A673 (cell line): ENCODE measurements around the gene CD72. TPM values are rescaled to one million over a fixed set of nuclear protein-coding genes. Genes with fewer than 3 reads are reported as not detected.

Source experiments
- BruUV-seq: library from RNA; stranded (reverse); fragments of 400-500 nt; replicated peaks from 2 replicates; lab custom pipeline; 2021; lab: Mats Ljungman, UMichigan
- CTCF ChIA-PET: fragments of 300-600 bp; sonication (Branson Sonifier 250); formaldehyde crosslinking; loops from one replicate; lab custom pipeline; 2022; ENCODE audit warnings: antibody characterized with exemption; lab: Charles Lee
- POLR2A ChIA-PET: fragments of 300-600 bp; sonication (Branson Sonifier 250); formaldehyde crosslinking; loops from one replicate; lab custom pipeline; 2022; ENCODE audit warnings: antibody characterized with exemption; ENCODE audit not compliant: low non-redundant PET; lab: Charles Lee
- DNase-seq: peaks from one replicate; pipeline ENCODE4 v3.0.0-alpha.2; 2015; ENCODE audit warnings: low spot score
- H3K27ac ChIP-seq: fragments of 200-600 bp; sonication (generic); 2 replicates; pipeline ENCODE4 v1.5.1; 2016; ENCODE audit warnings: mixed run types, low read depth, mild to moderate bottlenecking, mixed read lengths, antibody characterized with exemption, low read length; ENCODE audit not compliant: poor library complexity, severe bottlenecking
- H3K27me3 ChIP-seq: fragments of 200-600 bp; sonication (generic); replicated peaks from 2 replicates; pipeline ENCODE4 v1.6.1; 2017; ENCODE audit warnings: mixed run types, low read depth, mild to moderate bottlenecking, mixed read lengths, antibody characterized with exemption, low read length; ENCODE audit not compliant: insufficient read depth, poor library complexity
- H3K36me3 ChIP-seq: fragments of 200-600 bp; sonication (generic); 2 replicates; pipeline ENCODE4 v1.6.1; 2016; ENCODE audit warnings: mixed run types, mild to moderate bottlenecking, mixed read lengths, antibody characterized with exemption, low read length; ENCODE audit not compliant: insufficient read depth, poor library complexity, severe bottlenecking
- H3K4me1 ChIP-seq: fragments of 200-600 bp; sonication (generic); 2 replicates; pipeline ENCODE4 v1.6.1; 2017; ENCODE audit warnings: mixed run types, mild to moderate bottlenecking, mixed read lengths, antibody characterized with exemption, low read length; ENCODE audit not compliant: insufficient read depth, poor library complexity, severe bottlenecking
- H3K4me3 ChIP-seq: fragments of 200-600 bp; sonication (generic); 2 replicates; pipeline ENCODE4 v1.5.1; 2016; ENCODE audit warnings: low read depth, mixed run types, mild to moderate bottlenecking, mixed read lengths, low read length; ENCODE audit not compliant: poor library complexity, severe bottlenecking
- H3K9me3 ChIP-seq: fragments of 200-600 bp; sonication (generic); 2 replicates; pipeline ENCODE4 v1.6.1; 2016; ENCODE audit warnings: mixed run types, low read depth, mild to moderate bottlenecking, mixed read lengths, antibody characterized with exemption, low read length; ENCODE audit not compliant: poor library complexity, severe bottlenecking
- EZH2 ChIP-seq: fragments of 200-600 bp; sonication (generic); IDR thresholded peaks from 2 replicates; pipeline ENCODE4 v1.6.1; 2017; ENCODE audit warnings: borderline replicate concordance, low read depth, mild to moderate bottlenecking, mixed read lengths, antibody characterized with exemption, low read length; ENCODE audit not compliant: poor library complexity, severe bottlenecking
- intact Hi-C: fragments of 100-400 bp; cut with micrococcal nuclease; formaldehyde crosslinking; loops from one replicate; pipeline ENCODE4 v1.10.0; 2022; ENCODE audit not compliant: unreplicated experiment
- total RNA-seq: library from RNA; stranded (reverse); gene quantifications from 2 replicates; pipeline ENCODE4 v1.2.3, GENCODE V29; 2021
- TF ChIP-seq, protein P1 (sequence below): fragments of 300-800, 200-600 bp; sonication (generic); conservative IDR thresholded peaks from 2 replicates; pipeline ENCODE4 v1.5.1; 2017; ENCODE audit warnings: low read depth, mild to moderate bottlenecking, antibody characterized with exemption, low read length, moderate library complexity, mixed read lengths

The CD72 gene
- total RNA-seq, 1 experiment from 2014 or later: not detected

DNA sequence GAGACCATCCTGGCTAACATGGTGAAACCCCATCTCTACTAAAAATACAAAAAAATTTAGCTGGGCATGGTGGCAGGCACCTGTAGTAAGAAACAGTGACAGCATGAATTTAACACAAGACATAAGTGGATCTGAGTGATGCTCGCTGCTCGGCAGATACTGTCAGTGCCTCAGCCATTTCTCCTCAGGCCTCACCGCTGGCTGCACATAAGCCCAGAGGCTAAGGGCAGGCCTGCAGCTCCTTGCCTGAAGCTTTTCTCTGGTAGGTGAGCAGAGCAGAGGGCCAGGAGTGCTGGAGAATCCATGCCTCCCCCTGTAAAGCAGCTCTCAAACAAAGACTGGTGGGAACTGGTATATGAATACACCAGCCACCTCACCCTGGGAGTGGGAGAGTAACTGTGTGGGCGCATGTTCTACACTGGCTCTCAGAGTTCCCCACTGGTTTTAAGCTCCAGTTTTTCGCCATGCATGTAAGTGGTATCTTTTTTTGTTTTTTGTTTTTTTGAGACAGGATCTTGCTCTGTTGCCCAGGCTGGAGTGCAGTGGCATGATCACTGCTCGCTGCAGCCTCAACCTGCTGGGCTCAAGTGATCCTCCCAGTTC, 10.3 kb upstream of the CD72 start:
- POLR2A ChIA-PET: no interaction called here
- intact Hi-C loops: no loop called here
- no peaks in the 10 kb centered on the region for H3K4me1 ChIP-seq

DNA sequence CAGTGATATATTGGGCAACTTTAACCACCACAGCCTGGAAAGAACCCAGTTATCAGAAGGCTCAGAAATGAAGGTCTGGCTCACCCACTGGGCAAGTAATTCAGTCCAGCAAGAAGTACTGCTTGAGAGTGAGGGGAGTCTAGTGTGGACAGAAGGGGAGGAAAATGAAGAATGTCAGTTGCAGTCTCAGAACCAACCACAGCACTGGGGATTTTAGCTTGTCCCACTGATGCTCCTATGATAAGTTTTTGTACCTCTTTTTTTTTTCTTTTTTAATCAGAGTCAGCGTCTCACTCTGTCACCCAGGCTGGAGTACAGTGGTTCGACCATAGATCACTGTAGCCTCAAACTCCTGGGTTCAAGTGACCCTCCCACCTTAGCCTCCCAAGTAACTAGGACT, 9.4 kb upstream of the CD72 start:
- POLR2A ChIA-PET: no interaction called here
- no TSS peak for BruUV-seq
- TF ChIP-seq EZH2: no peak
- TF ChIP-seq, protein P1, sequence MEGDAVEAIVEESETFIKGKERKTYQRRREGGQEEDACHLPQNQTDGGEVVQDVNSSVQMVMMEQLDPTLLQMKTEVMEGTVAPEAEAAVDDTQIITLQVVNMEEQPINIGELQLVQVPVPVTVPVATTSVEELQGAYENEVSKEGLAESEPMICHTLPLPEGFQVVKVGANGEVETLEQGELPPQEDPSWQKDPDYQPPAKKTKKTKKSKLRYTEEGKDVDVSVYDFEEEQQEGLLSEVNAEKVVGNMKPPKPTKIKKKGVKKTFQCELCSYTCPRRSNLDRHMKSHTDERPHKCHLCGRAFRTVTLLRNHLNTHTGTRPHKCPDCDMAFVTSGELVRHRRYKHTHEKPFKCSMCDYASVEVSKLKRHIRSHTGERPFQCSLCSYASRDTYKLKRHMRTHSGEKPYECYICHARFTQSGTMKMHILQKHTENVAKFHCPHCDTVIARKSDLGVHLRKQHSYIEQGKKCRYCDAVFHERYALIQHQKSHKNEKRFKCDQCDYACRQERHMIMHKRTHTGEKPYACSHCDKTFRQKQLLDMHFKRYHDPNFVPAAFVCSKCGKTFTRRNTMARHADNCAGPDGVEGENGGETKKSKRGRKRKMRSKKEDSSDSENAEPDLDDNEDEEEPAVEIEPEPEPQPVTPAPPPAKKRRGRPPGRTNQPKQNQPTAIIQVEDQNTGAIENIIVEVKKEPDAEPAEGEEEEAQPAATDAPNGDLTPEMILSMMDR: no peak
- CTCF ChIA-PET: no interaction called here
- no peak overlapping the region for H3K27ac ChIP-seq
- DNase-seq: no peak
- H3K4me1 ChIP-seq: no peaks in the 10 kb centered on the region
- no peaks in the 10 kb centered on the region for H3K9me3 ChIP-seq
- H3K27me3 ChIP-seq: no peaks in the 10 kb centered on the region
- no peaks in the 10 kb centered on the region for H3K36me3 ChIP-seq
- intact Hi-C loops: no loop called here
- no peak overlapping the region for H3K4me3 ChIP-seq

More for the DNA sequence above, 10.3 kb upstream of the CD72 start:
- no peaks in the 10 kb centered on the region for H3K27me3 ChIP-seq
- H3K9me3 ChIP-seq: no peaks in the 10 kb centered on the region
- CTCF ChIA-PET: interaction anchor here (1.3 kb wide), 1 partner anchor 20 kb away, joined by 3 read pairs; no protein-coding TSS in a partner anchor
- no peak overlapping the region for H3K27ac ChIP-seq
- no peak for TF ChIP-seq EZH2
- TF ChIP-seq, protein P1: no peak
- no peak for DNase-seq
- no peak overlapping the region for H3K4me3 ChIP-seq
- no peaks in the 10 kb centered on the region for H3K36me3 ChIP-seq
- BruUV-seq: no TSS peak

DNA sequence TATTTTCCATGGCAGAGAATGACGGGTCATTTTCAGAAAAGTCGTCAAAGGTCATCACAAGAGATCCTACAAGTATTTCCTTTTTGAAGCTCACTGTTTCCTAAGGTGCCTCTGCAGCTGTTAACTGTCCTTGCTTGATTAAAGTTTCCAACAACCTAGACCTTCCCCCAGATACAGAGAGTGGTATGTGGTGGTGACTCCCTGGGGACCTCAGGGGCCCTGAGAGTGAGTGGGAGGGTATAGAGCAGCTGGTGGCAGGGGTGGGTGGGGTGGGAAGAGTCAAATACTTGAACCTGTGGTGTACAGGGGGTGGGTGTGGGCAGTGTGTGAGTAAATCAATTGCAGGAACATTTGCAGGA, 1.6 kb upstream of the CD72 start:
- H3K4me3 ChIP-seq: no peak overlapping the region
- no peak for DNase-seq
- TF ChIP-seq, protein P1: no peak
- TF ChIP-seq EZH2: no peak
- no peaks in the 10 kb centered on the region for H3K36me3 ChIP-seq
- no TSS peak for BruUV-seq
- CTCF ChIA-PET: no interaction called here
- H3K27ac ChIP-seq: no peak overlapping the region
- POLR2A ChIA-PET: no interaction called here
- peaks cover 26% of the 10 kb centered on the region for H3K27me3 ChIP-seq
- H3K4me1 ChIP-seq: no peaks in the 10 kb centered on the region
- intact Hi-C loops: no loop called here
- no peaks in the 10 kb centered on the region for H3K9me3 ChIP-seq
